SK-MEL-5 (cell line): ENCODE measurements around the gene PDE11A. TPM values are rescaled to one million over a fixed set of nuclear protein-coding genes. Genes with fewer than 3 reads are reported as not detected.
"Not testable (repeated sequence)": the region's sequence is repeated elsewhere in the genome, so short reads cannot be mapped to it uniquely, and the experiment has no call there.

ENCODE experiments used
- DNase-seq: peaks from one replicate; pipeline ENCODE4 v3.0.0-alpha.2; 2016; ENCODE audit warnings: low read depth, low spot score
- in situ Hi-C: cut with HindIII; loops from 2 replicates; pipeline ENCODE4 v1.10.0; 2016; ENCODE audit warnings: low sequenced_read_pairs, high pct_unique_total_duplicates, low pct_unique_long_range_greater_than_20kb
- total RNA-seq: library from RNA; depleted of rRNA; stranded (reverse); fragments of >200 nt; shearing (Covaris generic); gene quantifications from 2 replicates; pipeline ENCODE4 v1.2.3, GENCODE V29; 2014

PDE11A gene
- total RNA-seq, 1 experiment from 2014 or later: 1.7 TPM

GRCh38 chr2:178082408-178083045 is 9.9 kb upstream of the PDE11A start:
- in situ Hi-C loops: no loop called here

GRCh38 chr2:178079279-178079678 is 6.7 kb upstream of the PDE11A start:
- DNase-seq, in situ Hi-C loops: not testable (repeated sequence)

More at GRCh38 chr2:178082408-178083045, 9.9 kb upstream of the PDE11A start:
- no peak for DNase-seq

GRCh38 chr2:178076130-178076529 is 3.6 kb upstream of the PDE11A start:
- in situ Hi-C loops: no loop called here
- no peak for DNase-seq

- in situ Hi-C loops: no loop called here
- DNase-seq: no peak
Measured at GRCh38 chr2:178075006-178075326, 2.4 kb upstream of the PDE11A start.

GRCh38 chr2:178074123-178075005 is 1.8 kb upstream of the PDE11A start:
- in situ Hi-C loops: no loop called here
- no peak for DNase-seq

- no peak for DNase-seq
- in situ Hi-C loops: no loop called here
Measured at GRCh38 chr2:178072000-178072382, 586 bp downstream of the PDE11A start.

GRCh38 chr2:178070824-178071223 is 1.8 kb downstream of the PDE11A start:
- in situ Hi-C loops: no loop called here
- DNase-seq: no peak

GRCh38 chr2:178069551-178069950 is 3.0 kb downstream of the PDE11A start:
- DNase-seq: peak; percentile 32
- in situ Hi-C loops: no loop called here

GRCh38 chr2:178068823-178069454 is 3.6 kb downstream of the PDE11A start:
- DNase-seq: no peak
- in situ Hi-C loops: no loop called here

GRCh38 chr2:178066890-178067669 is 5.5 kb downstream of the PDE11A start:
- in situ Hi-C loops: no loop called here
- DNase-seq: no peak

- DNase-seq: no peak
- in situ Hi-C loops: no loop called here
Measured at GRCh38 chr2:178066324-178066723, 6.3 kb downstream of the PDE11A start.

GRCh38 chr2:178059681-178060080 is 12.9 kb downstream of the PDE11A start:
- DNase-seq: no peak
- in situ Hi-C loops: no loop called here

GRCh38 chr2:178059111-178059510 is 13.5 kb downstream of the PDE11A start:
- DNase-seq: no peak
- in situ Hi-C loops: no loop called here

- no peak for DNase-seq
- in situ Hi-C loops: no loop called here
Measured at GRCh38 chr2:178057179-178057680, 15.3 kb downstream of the PDE11A start.

GRCh38 chr2:178056345-178056744 is 16.2 kb downstream of the PDE11A start:
- in situ Hi-C loops: no loop called here
- DNase-seq: no peak

- in situ Hi-C loops: not testable (repeated sequence)
Measured at GRCh38 chr2:178051257-178051656, 21.3 kb downstream of the PDE11A start.

GRCh38 chr2:178047391-178047790 is 25.2 kb downstream of the PDE11A start:
- DNase-seq: peak; percentile 89
- in situ Hi-C loops: no loop called here

More at GRCh38 chr2:178051257-178051656, 21.3 kb downstream of the PDE11A start:
- not testable (repeated sequence) for DNase-seq

GRCh38 chr2:178044836-178045235 is 27.7 kb downstream of the PDE11A start:
- in situ Hi-C loops: no loop called here
- no peak for DNase-seq
